Chondrocyte (in vitro differentiated cells): ENCODE data around the gene LCNL1. TPM values are rescaled to one million over a fixed set of nuclear protein-coding genes. Genes with fewer than 3 reads are reported as not detected.
A peak's percentile ranks its signal among the peaks of the same experiment; 100 is the strongest.

Source experiments
- DNase-seq: peaks from one replicate; pipeline ENCODE4 v3.0.0; 2021; ENCODE audit warnings: mixed read lengths, low spot score
- H3K27ac Mint-ChIP-seq: one replicate; pipeline ENCODE4 v1.8.0; 2021; ENCODE audit warnings: mild to moderate bottlenecking, moderate library complexity, mixed read lengths; ENCODE audit not compliant: unreplicated experiment
- H3K27me3 Mint-ChIP-seq: 2 replicates; pipeline ENCODE4 v1.8.0; 2021; ENCODE audit warnings: low read depth, mixed read lengths
- H3K36me3 Mint-ChIP-seq: 2 replicates; pipeline ENCODE4 v1.8.0; 2021; ENCODE audit warnings: low read depth, mixed read lengths
- H3K4me1 Mint-ChIP-seq: 2 replicates; pipeline ENCODE4 v1.8.0; 2021; ENCODE audit warnings: low read depth, mild to moderate bottlenecking, mixed read lengths
- H3K4me3 Mint-ChIP-seq: one replicate; pipeline ENCODE4 v1.8.0; 2021; ENCODE audit warnings: mild to moderate bottlenecking, moderate library complexity, mixed read lengths; ENCODE audit not compliant: unreplicated experiment
- H3K9me3 Mint-ChIP-seq: 2 replicates; pipeline ENCODE4 v1.8.0; 2021; ENCODE audit warnings: low read depth, mixed read lengths
- total RNA-seq: library from RNA; stranded (reverse); gene quantifications from 3 replicates; pipeline ENCODE4 v1.2.1, GENCODE V29; 2021
- TF ChIP-seq, protein P1 (sequence below): fragments of 200-600 bp; sonication (generic); IDR thresholded peaks from 2 replicates; pipeline ENCODE4 v1.5.0; 2021; ENCODE audit warnings: antibody characterized with exemption, mild to moderate bottlenecking, moderate library complexity

The LCNL1 gene
- total RNA-seq, 1 donor from 2014 or later: 5.2 TPM

DNA sequence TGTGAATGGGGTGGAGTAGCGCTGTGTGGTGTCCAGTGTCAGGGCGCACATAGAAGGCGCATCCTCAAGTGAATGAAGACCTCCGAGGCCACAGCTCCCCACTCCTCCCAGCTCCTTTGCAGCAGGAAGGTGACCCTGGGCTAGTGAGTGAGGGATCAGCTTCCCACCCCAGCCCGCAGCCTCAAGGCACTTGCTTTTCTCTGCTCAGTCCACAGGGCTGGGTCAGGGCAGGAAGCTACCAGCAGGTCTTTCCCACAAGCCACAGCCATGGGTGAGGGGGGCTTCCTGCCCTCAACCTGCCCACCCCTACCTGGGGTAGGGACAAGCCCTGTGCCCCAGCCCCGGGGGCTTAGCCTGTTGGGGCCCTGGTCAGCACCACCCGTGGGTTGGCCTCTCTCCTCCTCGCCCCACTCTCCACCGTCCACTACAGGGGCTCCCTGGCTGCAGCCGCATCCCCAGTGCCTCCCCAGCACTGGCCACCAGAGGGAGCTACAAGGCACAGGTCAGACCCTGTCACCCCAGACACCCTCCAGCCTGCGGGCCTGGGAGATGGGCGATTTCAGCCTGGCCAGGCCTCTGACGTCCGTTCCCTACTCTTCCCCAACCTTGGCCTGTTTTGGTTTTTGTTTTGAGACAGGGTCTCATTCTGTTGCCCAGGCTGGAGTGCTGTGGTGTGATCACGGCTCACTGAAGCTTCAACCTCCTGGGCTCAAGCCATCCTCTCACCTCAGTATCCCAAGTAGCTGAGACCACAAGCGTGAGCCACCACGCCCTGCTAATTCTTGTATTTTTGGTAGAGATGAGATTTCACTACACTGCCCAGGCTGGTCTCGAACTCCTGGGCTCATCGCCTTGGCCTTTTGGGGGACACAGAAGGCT lies 46.5 kb downstream of the LCNL1 start:
- Mint-ChIP-seq H3K4me1 (peaks cover 7% of the 10 kb centered on the region), H3K27me3 (no peaks in the 10 kb centered on the region), H3K27ac (no peak overlapping the region), H3K4me3 (peak overlapping the region; percentile 68), H3K36me3 (no peaks in the 10 kb centered on the region), H3K9me3 (no peaks in the 10 kb centered on the region)
- DNase-seq: no peak
- TF ChIP-seq, protein P1, sequence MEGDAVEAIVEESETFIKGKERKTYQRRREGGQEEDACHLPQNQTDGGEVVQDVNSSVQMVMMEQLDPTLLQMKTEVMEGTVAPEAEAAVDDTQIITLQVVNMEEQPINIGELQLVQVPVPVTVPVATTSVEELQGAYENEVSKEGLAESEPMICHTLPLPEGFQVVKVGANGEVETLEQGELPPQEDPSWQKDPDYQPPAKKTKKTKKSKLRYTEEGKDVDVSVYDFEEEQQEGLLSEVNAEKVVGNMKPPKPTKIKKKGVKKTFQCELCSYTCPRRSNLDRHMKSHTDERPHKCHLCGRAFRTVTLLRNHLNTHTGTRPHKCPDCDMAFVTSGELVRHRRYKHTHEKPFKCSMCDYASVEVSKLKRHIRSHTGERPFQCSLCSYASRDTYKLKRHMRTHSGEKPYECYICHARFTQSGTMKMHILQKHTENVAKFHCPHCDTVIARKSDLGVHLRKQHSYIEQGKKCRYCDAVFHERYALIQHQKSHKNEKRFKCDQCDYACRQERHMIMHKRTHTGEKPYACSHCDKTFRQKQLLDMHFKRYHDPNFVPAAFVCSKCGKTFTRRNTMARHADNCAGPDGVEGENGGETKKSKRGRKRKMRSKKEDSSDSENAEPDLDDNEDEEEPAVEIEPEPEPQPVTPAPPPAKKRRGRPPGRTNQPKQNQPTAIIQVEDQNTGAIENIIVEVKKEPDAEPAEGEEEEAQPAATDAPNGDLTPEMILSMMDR: peak; percentile 86

DNA sequence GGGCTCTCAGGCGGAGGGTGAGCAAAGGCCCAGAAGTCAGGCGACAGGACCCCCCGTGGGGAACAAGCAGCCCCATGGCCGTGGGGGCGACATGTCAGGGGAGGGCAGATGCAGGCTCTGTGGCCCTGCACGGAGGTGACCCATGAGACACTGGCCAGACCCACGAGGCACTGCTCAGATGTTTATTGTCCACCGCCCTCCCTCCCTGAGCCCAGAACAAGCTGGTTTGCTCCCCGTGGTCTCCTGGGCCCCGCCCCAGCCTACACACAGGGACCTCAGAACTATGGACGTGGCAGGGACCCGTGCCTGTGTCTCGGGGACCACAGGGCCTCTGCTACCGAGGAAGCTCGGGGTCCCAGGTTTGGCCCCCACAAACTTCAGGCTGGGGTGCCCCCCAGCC lies 47.2 kb downstream of the LCNL1 start:
- TF ChIP-seq, protein P1: no peak
- Mint-ChIP-seq H3K9me3 (no peaks in the 10 kb centered on the region), H3K4me1 (peaks cover 7% of the 10 kb centered on the region)

DNA sequence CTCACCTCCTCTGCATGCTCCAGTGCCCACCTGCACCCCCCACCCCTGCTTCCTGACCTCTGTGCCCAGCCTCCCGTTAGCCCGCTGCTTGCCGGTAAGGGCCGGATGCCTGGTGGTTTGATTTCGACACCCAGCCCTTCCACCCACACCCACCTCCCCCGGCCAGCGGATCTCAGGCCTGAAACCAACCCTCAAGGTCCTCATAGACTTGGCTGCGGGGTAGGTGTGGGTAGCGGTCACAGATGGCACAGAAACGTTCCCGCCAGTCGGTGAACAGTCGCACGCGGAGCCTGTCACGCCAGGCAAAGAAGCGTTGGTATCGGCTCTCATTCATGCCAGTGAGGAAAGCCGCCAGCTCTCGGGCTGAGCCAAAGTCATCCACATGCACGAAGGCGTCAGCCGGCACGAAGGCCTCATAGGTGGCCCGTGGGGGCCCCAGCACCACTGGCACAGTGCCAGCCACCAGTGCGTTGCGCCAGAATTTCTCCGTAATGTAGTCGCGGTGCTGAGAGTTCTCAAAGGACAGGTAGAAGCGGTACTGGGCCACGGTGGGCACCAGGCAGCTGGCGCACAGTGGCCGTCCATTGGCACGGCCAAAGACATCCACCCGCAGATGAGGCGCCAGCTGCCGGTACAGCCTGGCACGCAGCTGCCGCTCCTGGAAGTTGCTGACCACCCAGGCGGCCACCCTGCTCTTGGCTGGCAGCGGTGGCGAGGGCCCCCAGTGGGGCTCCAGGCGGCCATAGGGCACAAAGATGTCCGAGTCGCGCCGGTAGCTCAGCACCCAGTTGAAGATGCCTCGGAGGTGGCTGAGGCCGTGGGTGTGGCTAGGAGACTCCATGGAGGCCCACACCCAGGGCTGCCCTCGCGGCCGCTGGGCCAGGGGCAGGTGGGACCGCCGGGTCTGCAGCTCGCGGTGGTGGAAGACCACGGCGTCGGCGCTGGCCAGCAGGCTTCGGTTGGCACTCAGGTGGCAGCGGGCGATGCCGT lies 48.0 kb downstream of the LCNL1 start:
- Mint-ChIP-seq H3K36me3 (no peaks in the 10 kb centered on the region), H3K9me3 (no peaks in the 10 kb centered on the region), H3K27me3 (no peaks in the 10 kb centered on the region), H3K4me1 (peaks cover 7% of the 10 kb centered on the region), H3K27ac (no peak overlapping the region), H3K4me3 (no peak overlapping the region)
- TF ChIP-seq, protein P1: no peak
- DNase-seq: no peak

More for the DNA sequence above, 47.2 kb downstream of the LCNL1 start:
- Mint-ChIP-seq H3K4me3 (no peak overlapping the region), H3K27ac (no peak overlapping the region), H3K36me3 (no peaks in the 10 kb centered on the region), H3K27me3 (no peaks in the 10 kb centered on the region)
- no peak for DNase-seq

DNA sequence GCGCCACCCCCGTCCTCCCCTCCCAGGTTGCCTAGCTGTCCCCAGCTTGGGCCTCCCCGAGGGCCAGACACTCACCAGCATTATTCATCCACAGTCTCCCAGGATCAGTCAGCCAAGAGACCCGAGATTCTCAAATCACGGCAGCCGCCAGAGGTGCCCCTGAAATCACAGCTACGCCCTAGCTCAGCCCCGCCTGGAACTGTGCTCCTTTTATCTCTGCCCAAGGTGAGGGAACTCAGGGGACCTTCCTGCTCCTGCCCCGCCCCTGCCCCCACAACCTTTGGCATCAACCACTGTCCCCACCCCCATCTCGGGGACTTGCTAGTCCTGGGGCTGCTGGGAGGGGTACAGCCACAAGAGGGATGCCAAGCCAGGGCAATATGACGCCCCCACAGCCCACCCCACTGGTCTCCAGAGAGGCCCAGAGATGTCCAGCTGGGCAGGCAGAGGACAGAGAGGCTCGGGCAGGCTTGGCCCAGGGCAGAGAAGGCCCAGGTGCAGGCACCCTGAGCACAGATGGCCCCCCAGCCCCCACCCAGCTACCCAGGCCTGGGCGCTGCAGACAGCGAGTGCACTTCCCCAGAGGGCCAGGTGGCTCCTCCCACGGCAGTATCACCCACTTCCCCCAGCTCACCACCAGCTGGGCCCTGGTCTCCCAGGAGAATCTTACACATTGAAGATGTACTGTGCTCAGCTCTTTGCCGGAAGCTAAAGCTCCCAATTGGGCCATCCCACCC lies 49.3 kb downstream of the LCNL1 start, which contains the start of gene FUT7:
FUT7 (minus strand) TSS at position 185 of the 737 bp plus-strand sequence; CDS start at position 88, 97 bp downstream.
- H3K9me3 Mint-ChIP-seq: no peaks in the 10 kb centered on the region
- DNase-seq: no peak
- no peaks in the 10 kb centered on the region for H3K36me3 Mint-ChIP-seq
- no peak within 1 kb of the TSS for H3K27ac Mint-ChIP-seq
- H3K4me1 Mint-ChIP-seq: peaks cover 3% of the 10 kb centered on the region
- H3K4me3 Mint-ChIP-seq: no peak within 1 kb of the TSS
- TF ChIP-seq, protein P1: no peak
- H3K27me3 Mint-ChIP-seq: no peaks in the 10 kb centered on the region
